A549 (cell line): ENCODE data around the gene DUOX2.

Source experiments
- JUNB ChIP-seq: fragments of >200 bp; sonication (Bioruptor Twin); formaldehyde crosslinking; IDR thresholded peaks from 2 replicates; pipeline ENCODE4 v1.6.1; 2016
- KDM1A ChIP-seq: fragments of 200-600 bp; sonication (generic); IDR thresholded peaks from 2 replicates; pipeline ENCODE4 v1.6.1; 2016; ENCODE audit warnings: low read depth, mild to moderate bottlenecking
- KDM5A ChIP-seq: fragments of 200-600 bp; sonication (generic); IDR thresholded peaks from 2 replicates; pipeline ENCODE4 v1.6.1; 2016; ENCODE audit warnings: antibody characterized with exemption, mild to moderate bottlenecking
- MAFK ChIP-seq: fragments of 450-650 bp; IDR thresholded peaks from 2 replicates; pipeline ENCODE4 v1.6.1; 2014; ENCODE audit not compliant: partially characterized antibody
- MAZ ChIP-seq: fragments of 150-350 bp; IDR thresholded peaks from 2 replicates; pipeline ENCODE4 v1.6.1; 2014; ENCODE audit warnings: antibody characterized with exemption, low read depth, low read length, borderline replicate concordance
- RNF2 ChIP-seq: fragments of 200-600 bp; sonication (generic); IDR thresholded peaks from 2 replicates; pipeline ENCODE4 v1.6.1; 2016; ENCODE audit warnings: low read depth, mild to moderate bottlenecking, antibody characterized with exemption, moderate library complexity, borderline replicate concordance
- TF ChIP-seq, protein P1 (sequence below): fragments of >200 bp; sonication (Bioruptor Twin); formaldehyde crosslinking; IDR thresholded peaks from 3 replicates; pipeline ENCODE4 v1.5.1; 2016

DNA sequence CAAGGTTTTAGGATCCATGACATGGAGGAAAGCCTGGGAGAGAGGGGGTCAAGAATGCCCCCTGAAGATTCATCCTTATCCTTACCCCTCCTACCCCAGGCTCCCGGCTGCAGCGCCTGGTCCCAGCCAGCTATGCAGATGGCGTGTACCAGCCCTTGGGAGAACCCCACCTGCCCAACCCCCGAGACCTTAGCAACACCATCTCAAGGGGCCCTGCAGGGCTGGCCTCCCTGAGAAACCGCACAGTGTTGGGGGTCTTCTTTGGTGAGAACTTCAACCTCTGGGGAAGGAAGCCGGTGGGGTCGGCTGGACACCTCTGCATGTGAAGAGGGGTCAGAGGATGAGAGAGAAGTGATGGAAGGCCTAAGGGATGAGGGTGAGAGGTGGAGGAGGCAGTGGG lies 20.1 kb upstream of the DUOX2 start:
- TF ChIP-seq KDM5A (no peak), KDM1A (no peak), MAZ (no peak), RNF2 (no peak), JUNB (no peak), MAFK (no peak)
- TF ChIP-seq, protein P1, sequence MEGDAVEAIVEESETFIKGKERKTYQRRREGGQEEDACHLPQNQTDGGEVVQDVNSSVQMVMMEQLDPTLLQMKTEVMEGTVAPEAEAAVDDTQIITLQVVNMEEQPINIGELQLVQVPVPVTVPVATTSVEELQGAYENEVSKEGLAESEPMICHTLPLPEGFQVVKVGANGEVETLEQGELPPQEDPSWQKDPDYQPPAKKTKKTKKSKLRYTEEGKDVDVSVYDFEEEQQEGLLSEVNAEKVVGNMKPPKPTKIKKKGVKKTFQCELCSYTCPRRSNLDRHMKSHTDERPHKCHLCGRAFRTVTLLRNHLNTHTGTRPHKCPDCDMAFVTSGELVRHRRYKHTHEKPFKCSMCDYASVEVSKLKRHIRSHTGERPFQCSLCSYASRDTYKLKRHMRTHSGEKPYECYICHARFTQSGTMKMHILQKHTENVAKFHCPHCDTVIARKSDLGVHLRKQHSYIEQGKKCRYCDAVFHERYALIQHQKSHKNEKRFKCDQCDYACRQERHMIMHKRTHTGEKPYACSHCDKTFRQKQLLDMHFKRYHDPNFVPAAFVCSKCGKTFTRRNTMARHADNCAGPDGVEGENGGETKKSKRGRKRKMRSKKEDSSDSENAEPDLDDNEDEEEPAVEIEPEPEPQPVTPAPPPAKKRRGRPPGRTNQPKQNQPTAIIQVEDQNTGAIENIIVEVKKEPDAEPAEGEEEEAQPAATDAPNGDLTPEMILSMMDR, result no peak
